HG02623 (cell line): Measurements from ENCODE around the gene NRL.
A peak's percentile ranks its signal among the peaks of the same experiment; 100 is the strongest.

ENCODE experiments used
- ATAC-seq: cut with Tn5 transposase; IDR thresholded peaks from one replicate; pipeline ENCODE4 v1.9.1; 2021; ENCODE audit warnings: moderate library complexity; ENCODE audit not compliant: unreplicated experiment

Gene NRL

DNA sequence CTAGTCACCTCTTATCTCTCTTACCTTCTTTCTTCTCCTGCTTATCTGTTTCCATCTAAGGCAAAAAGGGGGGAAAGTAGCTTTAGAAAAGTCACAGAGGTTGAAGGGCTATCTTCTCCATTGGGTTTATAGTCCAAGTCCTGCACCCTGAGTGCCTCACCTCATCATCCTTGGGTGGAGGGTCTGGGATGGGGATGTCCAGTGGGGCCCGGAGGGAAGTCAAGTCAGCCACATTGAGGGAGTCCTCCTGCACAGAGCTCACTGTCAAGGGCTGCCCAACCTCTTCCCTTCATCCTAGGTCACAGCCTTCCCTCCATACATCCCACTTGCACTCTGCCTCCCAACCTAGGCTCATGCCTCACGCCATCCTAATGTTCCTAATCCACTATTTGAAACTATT lies 30.5 kb upstream of the NRL start:
- no peak for ATAC-seq

- ATAC-seq = no peak
These were observed 29.7 kb upstream of the NRL start for GRCh38 chr14:24144451-24144850.

DNA sequence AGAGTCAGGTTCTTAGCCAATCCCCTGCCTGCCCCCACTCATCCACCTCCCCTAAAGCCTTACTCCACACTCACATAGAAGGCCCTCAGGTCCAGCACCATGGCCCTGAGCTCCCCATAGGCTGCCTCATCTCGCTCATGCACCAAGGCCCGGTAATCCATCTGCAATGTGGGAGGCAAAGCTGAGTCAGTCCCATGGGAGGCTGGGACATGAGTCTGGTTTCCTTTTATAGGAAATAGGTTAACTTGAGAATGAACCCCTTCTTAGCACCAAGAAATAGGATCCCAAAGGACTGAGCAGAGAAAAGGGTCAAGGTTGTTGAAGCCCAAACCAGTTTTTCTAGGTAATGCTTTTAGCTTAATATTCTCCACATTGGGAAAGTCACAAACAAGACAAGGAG lies 28.8 kb upstream of the NRL start:
- ATAC-seq = no peak

DNA sequence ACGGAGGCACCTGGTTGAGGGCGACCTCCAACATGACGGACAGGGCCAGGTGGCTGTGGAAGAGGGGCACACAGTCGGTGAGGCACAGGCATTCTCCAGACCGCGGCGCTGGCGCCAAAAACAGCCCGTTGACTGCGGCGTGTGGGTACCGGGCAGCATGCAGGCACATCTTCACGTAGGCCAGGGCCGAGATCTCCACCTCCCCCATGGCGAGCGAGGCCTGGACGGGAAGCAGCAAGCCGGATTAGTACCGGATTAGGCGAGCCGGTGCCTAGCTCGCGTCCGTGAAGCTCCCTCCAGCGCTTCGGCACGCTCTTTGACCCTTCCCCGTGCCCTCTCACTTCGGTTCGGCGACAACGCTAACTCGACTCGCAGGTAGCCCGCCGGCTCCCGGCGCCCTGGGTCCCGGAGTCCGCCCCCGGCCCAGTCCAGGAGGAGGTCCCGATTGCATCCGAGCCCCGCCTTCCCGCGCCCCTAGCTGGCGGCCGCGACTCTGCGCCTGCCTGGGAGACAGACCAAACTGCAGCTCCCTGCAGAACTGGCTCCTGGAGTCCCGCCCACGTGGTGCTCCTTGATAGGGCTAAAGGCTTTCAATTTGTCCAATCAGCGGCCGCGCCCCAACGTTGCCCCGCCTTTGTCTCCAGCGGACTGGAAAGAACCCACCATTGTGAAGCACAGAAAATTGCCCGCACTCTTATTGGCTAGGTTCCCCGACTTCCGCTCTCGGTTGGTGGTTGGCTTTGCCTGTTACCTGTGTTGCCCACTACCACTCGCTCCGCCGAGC lies 26.5 kb upstream of the NRL start, which contains the start of gene EMC9:
EMC9 (minus strand) TSS at position 495 of the 784 bp plus-strand sequence; CDS start at position 208, 287 bp downstream.
- ATAC-seq = peak; percentile 80

DNA sequence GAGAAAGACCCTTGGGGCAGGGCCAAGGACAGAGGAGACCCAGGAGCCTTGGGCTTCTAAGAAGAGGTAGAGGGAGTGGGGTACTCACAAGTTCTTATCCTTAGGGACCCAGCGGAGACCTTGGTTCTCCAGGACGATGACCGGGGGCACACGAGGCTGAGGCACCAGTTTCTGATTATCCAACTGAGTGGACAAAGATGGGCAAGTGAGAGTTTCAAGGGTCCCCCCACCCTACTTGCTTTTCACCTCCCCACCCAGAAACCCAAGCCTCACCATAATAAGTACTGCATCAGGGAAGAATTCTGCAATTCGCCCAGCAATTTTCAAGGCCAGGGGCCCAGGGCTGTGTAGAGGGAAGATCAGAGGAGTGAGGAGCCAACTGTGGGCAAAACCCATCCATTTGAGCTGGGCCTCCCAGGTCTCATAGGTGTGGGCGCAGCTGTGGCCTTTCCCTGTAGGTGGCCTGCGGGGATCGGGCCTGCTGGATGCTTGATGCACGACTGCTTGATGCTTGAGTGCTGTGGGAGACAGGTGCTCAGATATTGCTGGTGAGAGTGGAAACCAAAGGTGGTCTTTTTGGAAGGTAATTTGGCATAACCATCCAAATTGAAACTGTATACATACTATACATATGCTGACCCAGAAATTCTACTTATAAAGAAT lies 24.7 kb upstream of the NRL start:
- ATAC-seq = no peak

- ATAC-seq = no peak
These were observed 23.9 kb upstream of the NRL start for GRCh38 chr14:24138396-24139271.

GRCh38 chr14:24137529-24138395 lies 23.0 kb upstream of the NRL start:
- ATAC-seq = no peak

DNA sequence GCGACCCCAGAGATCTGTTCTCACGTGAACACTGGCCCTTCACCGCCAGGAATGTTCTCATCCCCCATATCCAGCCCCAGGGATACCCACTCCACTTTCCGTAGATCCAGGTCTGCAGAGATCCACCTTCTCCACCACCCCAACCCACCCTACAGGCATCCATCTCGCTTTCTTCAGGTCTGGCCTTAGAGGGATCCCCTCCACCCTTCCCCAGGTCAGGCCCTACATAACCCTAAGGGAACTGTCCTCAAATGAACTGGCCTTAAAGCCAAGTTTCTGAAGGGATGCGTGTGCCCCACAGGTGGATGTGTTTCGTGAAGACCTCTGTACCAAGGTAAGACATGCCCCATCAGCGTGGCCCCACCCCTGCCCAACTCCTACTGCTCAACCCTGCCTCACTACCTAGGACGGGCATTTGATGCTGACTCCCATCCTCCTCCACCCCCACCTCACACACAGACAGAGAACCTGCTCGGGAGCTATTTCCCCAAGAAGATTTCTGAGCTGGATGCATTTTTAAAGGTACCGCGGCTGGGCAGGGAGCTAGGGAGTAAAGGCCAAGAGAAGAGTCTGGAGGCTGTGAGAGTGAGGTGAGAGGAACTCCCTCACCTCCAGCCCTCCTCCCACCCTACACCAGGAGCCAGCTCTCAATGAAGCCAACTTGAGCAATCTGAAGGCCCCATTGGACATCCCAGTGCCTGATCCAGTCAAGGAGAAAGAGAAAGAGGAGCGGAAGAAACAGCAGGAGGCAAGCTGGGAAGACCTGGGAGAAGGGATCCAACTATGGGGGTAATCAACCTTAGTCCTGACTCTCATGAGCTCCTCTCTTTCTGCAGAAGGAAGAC lies 22.2 kb upstream of the NRL start:
- ATAC-seq = no peak

- peak; percentile 80 for ATAC-seq
These were observed 21.3 kb upstream of the NRL start, which contains the start of gene PSME1 for GRCh38 chr14:24135834-24136683. PSME1 (plus strand) TSS chr14:24136194; CDS start chr14:24136263, 69 bp downstream.

DNA sequence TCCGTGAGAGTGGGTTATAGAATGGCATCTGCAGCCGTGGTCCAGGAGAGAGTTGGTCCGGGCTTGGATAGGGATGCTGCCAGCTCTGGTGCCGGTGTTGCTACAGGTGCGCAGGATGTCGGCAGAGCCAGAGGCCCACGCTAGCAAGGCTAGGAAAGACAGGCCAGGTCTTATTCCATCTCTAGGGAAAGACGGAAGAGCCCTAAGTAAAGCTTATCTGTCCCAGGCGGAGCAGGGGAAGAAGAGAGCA lies 20.8 kb upstream of the NRL start:
- ATAC-seq = peak; percentile 4

- ATAC-seq = no peak
These were observed 19.0 kb upstream of the NRL start for GRCh38 chr14:24133735-24134134.

DNA sequence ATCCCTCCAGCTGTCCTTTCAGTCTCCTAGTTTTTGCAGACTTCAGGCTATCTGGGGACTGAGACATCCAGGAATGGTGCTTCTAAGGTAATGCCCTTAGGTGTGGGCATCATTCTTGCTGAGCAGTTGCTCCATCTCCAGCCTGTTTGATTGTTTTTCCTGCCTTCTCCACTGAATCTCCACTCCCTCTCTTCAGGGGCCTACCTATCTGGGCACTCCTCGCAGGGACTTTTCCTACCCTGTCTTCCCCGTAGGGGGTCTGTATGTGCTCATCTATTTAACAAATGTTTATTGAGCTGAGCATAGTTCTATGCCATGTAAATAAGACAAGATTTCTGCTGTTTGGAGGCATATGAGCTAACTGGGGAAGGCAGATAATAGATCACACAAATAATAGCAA lies 18.2 kb upstream of the NRL start:
- ATAC-seq = no peak

DNA sequence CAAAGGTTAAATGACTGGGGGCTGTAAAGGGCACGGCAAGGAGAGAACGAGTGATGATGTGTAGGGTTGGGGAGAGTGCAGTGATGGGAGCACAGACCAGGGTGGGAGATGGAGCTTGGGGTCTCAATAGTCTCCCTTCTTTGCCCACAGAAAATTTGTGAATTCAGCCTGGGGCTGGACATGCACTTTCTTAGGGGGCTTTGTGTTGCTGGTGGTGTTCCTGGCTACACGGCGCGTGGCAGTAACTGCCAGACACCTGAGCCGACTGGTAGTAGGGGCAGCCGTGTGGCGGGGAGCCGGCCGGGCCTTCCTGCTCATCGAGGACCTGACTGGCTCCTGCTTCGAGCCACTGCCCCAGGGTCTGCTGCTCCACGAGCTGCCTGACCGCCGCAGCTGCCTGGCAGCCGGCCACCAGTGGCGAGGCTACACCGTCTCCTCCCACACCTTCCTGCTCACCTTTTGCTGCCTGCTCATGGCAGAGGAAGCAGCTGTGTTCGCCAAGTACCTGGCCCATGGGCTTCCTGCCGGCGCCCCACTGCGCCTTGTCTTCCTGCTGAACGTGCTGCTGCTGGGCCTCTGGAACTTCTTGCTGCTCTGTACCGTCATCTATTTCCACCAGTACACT lies 17.4 kb upstream of the NRL start:
- no peak for ATAC-seq

DNA sequence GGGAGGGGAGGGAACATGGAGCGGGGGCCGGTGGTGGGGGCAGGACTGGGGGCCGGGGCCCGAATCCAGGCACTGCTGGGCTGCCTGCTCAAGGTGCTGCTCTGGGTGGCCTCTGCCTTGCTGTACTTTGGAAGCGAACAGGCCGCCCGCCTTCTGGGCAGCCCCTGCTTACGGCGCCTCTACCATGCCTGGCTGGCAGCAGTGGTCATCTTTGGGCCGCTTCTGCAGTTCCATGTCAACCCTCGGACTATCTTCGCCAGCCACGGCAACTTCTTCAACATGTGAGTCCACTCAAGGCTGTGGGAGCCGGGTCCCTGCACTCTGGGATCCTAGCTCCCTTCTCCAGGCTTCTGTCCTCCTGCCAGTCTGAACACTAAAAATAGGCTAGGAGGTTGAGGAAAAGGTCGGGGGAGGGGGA lies 16.8 kb upstream of the NRL start:
- ATAC-seq = no peak

DNA sequence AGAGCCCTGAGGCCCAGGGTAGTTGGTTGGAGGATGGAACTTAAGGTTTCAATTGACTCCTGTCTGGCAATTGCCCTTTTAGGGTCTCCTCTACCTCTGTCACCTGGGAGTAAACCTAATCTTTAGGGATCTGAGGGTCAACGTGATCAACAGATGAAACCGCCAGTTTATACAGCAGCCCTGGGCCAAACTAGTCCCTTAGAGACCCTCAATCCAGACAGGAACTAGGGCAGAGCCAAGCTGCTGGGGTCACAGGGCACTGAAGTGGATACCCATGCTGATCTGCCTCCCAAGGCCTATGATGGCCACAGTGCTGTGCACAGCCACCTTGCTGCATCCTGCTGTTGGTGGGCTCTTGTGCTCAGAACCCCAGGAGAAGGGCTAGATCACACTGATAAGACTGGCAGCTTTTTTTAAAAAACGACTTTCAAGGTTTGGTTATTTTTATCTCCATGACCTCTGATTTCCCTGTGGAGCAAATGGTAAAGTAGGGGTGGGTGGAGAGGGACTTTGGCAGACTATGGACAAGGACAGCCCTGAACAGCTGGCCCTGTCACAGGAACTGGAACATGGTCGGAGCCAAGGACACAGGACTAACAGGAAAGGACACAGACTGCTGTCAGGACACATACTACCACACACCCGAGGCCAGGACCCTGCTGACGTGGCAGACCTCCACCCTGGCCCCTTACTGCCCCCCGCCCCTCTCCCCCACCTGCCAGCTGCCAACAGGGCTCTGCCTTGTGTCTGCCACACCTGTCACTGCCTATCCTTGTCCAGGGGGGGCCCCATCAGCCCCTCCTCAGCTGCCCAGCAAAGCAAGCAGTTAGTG lies 16.2 kb upstream of the NRL start:
- ATAC-seq = no peak

GRCh38 chr14:24130380-24130716 lies 15.6 kb upstream of the NRL start, which contains the start of gene FITM1:
FITM1 (plus strand) TSS chr14:24130659; CDS start chr14:24131564, 905 bp downstream.
- ATAC-seq = no peak

- no peak for ATAC-seq
These were observed 14.8 kb upstream of the NRL start for GRCh38 chr14:24129410-24129998.
